Activated CD4-positive, alpha-beta T cell treated with anti-CD3 and anti-CD28 coated beads for 36 hours (primary cell): ENCODE data around the gene CDK14. TPM values are rescaled to one million over a fixed set of nuclear protein-coding genes. Genes with fewer than 3 reads are reported as not detected.

Experiments used
- ATAC-seq: fragments of 200-7000 bp; cut with Tn5 transposase; one replicate; pipeline ENCODE4 v1.10.0; 2021; ENCODE audit warnings: mild to moderate bottlenecking, moderate library complexity
- CTCF ChIA-PET: fragments of 350-600 bp; sonication (Branson Sonifier 250); formaldehyde crosslinking; loops from one replicate; lab custom pipeline; 2021; ENCODE audit warnings: antibody characterized with exemption; lab: Charles Lee
- POLR2A ChIA-PET: fragments of 350-600 bp; sonication (Branson Sonifier 250); formaldehyde crosslinking; loops from one replicate; lab custom pipeline; 2021; ENCODE audit warnings: antibody characterized with exemption, inconsistent platforms; lab: Charles Lee
- DNase-seq: peaks from one replicate; pipeline ENCODE4 v3.0.0-alpha.2; 2020
- H3K27ac Mint-ChIP-seq: one replicate; pipeline ENCODE4 v1.8.0; 2021; ENCODE audit warnings: mixed read lengths
- H3K27me3 Mint-ChIP-seq: one replicate; pipeline ENCODE4 v1.8.0; 2021; ENCODE audit warnings: mixed read lengths
- H3K36me3 Mint-ChIP-seq: one replicate; pipeline ENCODE4 v1.8.0; 2021; ENCODE audit warnings: low read depth, mixed read lengths
- H3K4me1 Mint-ChIP-seq: one replicate; pipeline ENCODE4 v1.8.0; 2021; ENCODE audit warnings: mixed read lengths
- H3K4me3 Mint-ChIP-seq: one replicate; pipeline ENCODE4 v1.8.0; 2021; ENCODE audit warnings: mild to moderate bottlenecking, moderate library complexity, mixed read lengths
- H3K9me3 Mint-ChIP-seq: one replicate; pipeline ENCODE4 v1.8.0; 2021; ENCODE audit warnings: low read depth, mixed read lengths
- intact Hi-C, 2 experiments: fragments of 100-400 bp; cut with DNase I in 1 of 2; cut with micrococcal nuclease in 1 of 2; formaldehyde crosslinking; loops; one replicate each; pipeline versions ENCODE4 v1.14.2 to v1.15.1; 2022 to 2024; cut with DNase I, micrococcal nuclease
- total RNA-seq, 2 experiments: library from RNA; stranded (reverse); gene quantifications; one replicate each; pipeline ENCODE4 v1.2.3, GENCODE V29; 2021

The CDK14 gene
- total RNA-seq, 2 experiments from 2014 or later, result 0.80 to 0.84 TPM

- Mint-ChIP-seq H3K27me3 (no peaks in the 10 kb centered on the region), H3K4me3 (no peak overlapping the region), H3K36me3 (no peaks in the 10 kb centered on the region), H3K9me3 (no peaks in the 10 kb centered on the region), H3K4me1 (no peaks in the 10 kb centered on the region), H3K27ac (no peak overlapping the region)
- intact Hi-C loops, result loop anchor here (1.0 to 10.0 kb wide), 5 partner anchors 326 to 579 kb away; no protein-coding TSS in a partner anchor
- DNase-seq (peak; percentile 64), ATAC-seq (no peak)
- ChIA-PET CTCF (interaction anchor here (0.7 to 1.1 kb wide), 8 partner anchors 9 to 579 kb away, joined by 3 to 10 read pairs (median 3); no protein-coding TSS in a partner anchor), POLR2A (no interaction called here)
These were observed 438.6 kb downstream of the CDK14 start for GRCh38 chr7:91034459-91035368.

- Mint-ChIP-seq H3K36me3 (no peaks in the 10 kb centered on the region), H3K9me3 (no peaks in the 10 kb centered on the region), H3K4me3 (no peak overlapping the region), H3K4me1 (no peaks in the 10 kb centered on the region), H3K27ac (no peak overlapping the region), H3K27me3 (no peaks in the 10 kb centered on the region)
- DNase-seq, result no peak
- ChIA-PET POLR2A (no interaction called here), CTCF (no interaction called here)
- intact Hi-C loops, result loop anchor here (10.0 kb wide), 2 partner anchors 334 to 484 kb away; no protein-coding TSS in a partner anchor
- ATAC-seq, result no peak
These were observed 442.9 kb downstream of the CDK14 start for GRCh38 chr7:91039033-91039432.

- DNase-seq, result no peak
- POLR2A ChIA-PET, result no interaction called here
- ATAC-seq, result no peak
- Mint-ChIP-seq H3K9me3 (no peaks in the 10 kb centered on the region), H3K27ac (no peak overlapping the region), H3K27me3 (no peaks in the 10 kb centered on the region), H3K36me3 (no peaks in the 10 kb centered on the region), H3K4me1 (no peaks in the 10 kb centered on the region), H3K4me3 (no peak overlapping the region)
- intact Hi-C loops, result no loop called here
- CTCF ChIA-PET, result interaction anchor here (0.5 kb wide), 1 partner anchor 333 kb away, joined by 3 read pairs; no protein-coding TSS in a partner anchor
These were observed 445.0 kb downstream of the CDK14 start for GRCh38 chr7:91041141-91041540.

GRCh38 chr7:91041901-91042484 lies 445.9 kb downstream of the CDK14 start:
- ChIA-PET CTCF (no interaction called here), POLR2A (no interaction called here)
- Mint-ChIP-seq H3K36me3 (no peaks in the 10 kb centered on the region), H3K27me3 (no peaks in the 10 kb centered on the region), H3K4me3 (no peak overlapping the region), H3K27ac (no peak overlapping the region), H3K4me1 (no peaks in the 10 kb centered on the region), H3K9me3 (no peaks in the 10 kb centered on the region)
- no peak for ATAC-seq
- no peak for DNase-seq
- intact Hi-C loops, result no loop called here

GRCh38 chr7:91043186-91043585 lies 447.1 kb downstream of the CDK14 start:
- DNase-seq (no peak), ATAC-seq (no peak)
- Mint-ChIP-seq H3K9me3 (no peaks in the 10 kb centered on the region), H3K4me3 (no peak overlapping the region), H3K36me3 (no peaks in the 10 kb centered on the region), H3K27ac (no peak overlapping the region), H3K27me3 (no peaks in the 10 kb centered on the region), H3K4me1 (no peaks in the 10 kb centered on the region)
- POLR2A ChIA-PET, result no interaction called here
- intact Hi-C loops, result no loop called here
- CTCF ChIA-PET, result no interaction called here

GRCh38 chr7:91043924-91044645 lies 448.0 kb downstream of the CDK14 start:
- intact Hi-C loops, result no loop called here
- Mint-ChIP-seq H3K4me3 (no peak overlapping the region), H3K9me3 (no peaks in the 10 kb centered on the region), H3K36me3 (no peaks in the 10 kb centered on the region), H3K27me3 (no peaks in the 10 kb centered on the region), H3K27ac (no peak overlapping the region), H3K4me1 (no peaks in the 10 kb centered on the region)
- DNase-seq (no peak), ATAC-seq (no peak)
- ChIA-PET CTCF (no interaction called here), POLR2A (no interaction called here)

- intact Hi-C loops, result no loop called here
- Mint-ChIP-seq H3K4me1 (peaks cover 3% of the 10 kb centered on the region), H3K27me3 (no peaks in the 10 kb centered on the region), H3K9me3 (no peaks in the 10 kb centered on the region), H3K27ac (no peak overlapping the region), H3K4me3 (no peak overlapping the region), H3K36me3 (no peaks in the 10 kb centered on the region)
- POLR2A ChIA-PET, result no interaction called here
- DNase-seq (no peak), ATAC-seq (no peak)
- CTCF ChIA-PET, result no interaction called here
These were observed 449.5 kb downstream of the CDK14 start for GRCh38 chr7:91045606-91046005.

GRCh38 chr7:91046322-91047089 lies 450.4 kb downstream of the CDK14 start:
- H3K27ac Mint-ChIP-seq, result no peak overlapping the region
- no peak overlapping the region for H3K4me3 Mint-ChIP-seq
- CTCF ChIA-PET, result no interaction called here
- POLR2A ChIA-PET, result no interaction called here
- H3K4me1 Mint-ChIP-seq, result peaks cover 9% of the 10 kb centered on the region
- H3K9me3 Mint-ChIP-seq, result no peaks in the 10 kb centered on the region
- intact Hi-C loops, result no loop called here
- no peaks in the 10 kb centered on the region for H3K36me3 Mint-ChIP-seq
- no peaks in the 10 kb centered on the region for H3K27me3 Mint-ChIP-seq
- DNase-seq, result no peak
- no peak for ATAC-seq

- H3K27me3 Mint-ChIP-seq, result no peaks in the 10 kb centered on the region
- H3K9me3 Mint-ChIP-seq, result no peaks in the 10 kb centered on the region
- no peaks in the 10 kb centered on the region for H3K36me3 Mint-ChIP-seq
- ChIA-PET CTCF (no interaction called here), POLR2A (no interaction called here)
- DNase-seq (no peak), ATAC-seq (no peak)
- H3K4me3 Mint-ChIP-seq, result no peak overlapping the region
- intact Hi-C loops, result no loop called here
- peaks cover 9% of the 10 kb centered on the region for H3K4me1 Mint-ChIP-seq
- H3K27ac Mint-ChIP-seq, result no peak overlapping the region
These were observed 451.5 kb downstream of the CDK14 start for GRCh38 chr7:91047636-91048035.

- ChIA-PET CTCF (interaction anchor here (1.0 kb wide), 1 partner anchor 32 kb away, joined by 3 read pairs; no protein-coding TSS in a partner anchor), POLR2A (no interaction called here)
- Mint-ChIP-seq H3K4me3 (peak overlapping the region; percentile 27), H3K9me3 (no peaks in the 10 kb centered on the region), H3K4me1 (peaks cover 9% of the 10 kb centered on the region), H3K27ac (no peak overlapping the region), H3K36me3 (no peaks in the 10 kb centered on the region), H3K27me3 (peaks cover 2% of the 10 kb centered on the region)
- intact Hi-C loops, result no loop called here
- no peak for DNase-seq
- peak; percentile 60 for ATAC-seq
These were observed 454.6 kb downstream of the CDK14 start for GRCh38 chr7:91050677-91051076.

GRCh38 chr7:91051966-91052365 lies 455.8 kb downstream of the CDK14 start:
- Mint-ChIP-seq H3K4me3 (no peak overlapping the region), H3K36me3 (no peaks in the 10 kb centered on the region), H3K4me1 (peaks cover 9% of the 10 kb centered on the region), H3K27ac (no peak overlapping the region), H3K27me3 (peaks cover 2% of the 10 kb centered on the region), H3K9me3 (no peaks in the 10 kb centered on the region)
- CTCF ChIA-PET, result no interaction called here
- POLR2A ChIA-PET, result no interaction called here
- DNase-seq (no peak), ATAC-seq (no peak)
- intact Hi-C loops, result no loop called here
